ENCODE results near the gene CSE1L. TPM values are rescaled to one million over a fixed set of nuclear protein-coding genes. Genes with fewer than 3 reads are reported as not detected.

CSE1L gene
- polyA plus RNA-seq, 1 of the 3 experiments (the other 2 are of a cell fraction): 18.8 TPM

GRCh38 chr20:49001741-49002140, 44.4 kb upstream of the CSE1L start:
- Histone ChIP-seq H3K4me1 (ENCODE audit: control insufficient read depth in 1 of 2, insufficient read depth in 2 of 2, low read depth in 1 of 2, low read length in 1 of 2) (no peaks in the 10 kb centered on the region), H3F3A (replicated peaks; ENCODE audit: insufficient read depth) (no peaks in the 10 kb centered on the region), H3K27me3 (ENCODE audit: insufficient read depth) (no peaks in the 10 kb centered on the region), H3K9me3 (no peaks in the 10 kb centered on the region), H3K79me2 (ENCODE audit: insufficient read depth) (no peaks in the 10 kb centered on the region), H4K20me1 (ENCODE audit: insufficient read depth) (no peaks in the 10 kb centered on the region), H3K4me3 (ENCODE audit: low read depth in 2 of 2, low read length in 1 of 2) (no peak overlapping the region), H3K9ac (no peak overlapping the region), H2AFZ (ENCODE audit: low read depth) (no peak overlapping the region), H3K27ac (ENCODE audit: low read depth in 2 of 2, low read length in 1 of 2) (no peak overlapping the region), H3K9me2 (no peaks in the 10 kb centered on the region), H3K36me3 (replicated peaks in 1 of 2; ENCODE audit: control insufficient read depth in 1 of 2, insufficient read depth in 2 of 2, low read length in 1 of 2) (peaks cover 29 to 43% of the 10 kb centered on the region in 2 experiments), H3K4me2 (no peak overlapping the region)
- ChIA-PET POLR2A (no interaction called here), CTCF (no interaction called here)
- DNase-seq: no peak
- no peak for TF ChIP-seq PBX3 (IDR thresholded peaks at IDR 0.05)
- no peak for TF ChIP-seq ZBTB33 (IDR thresholded peaks at IDR 0.05; ENCODE audit: borderline replicate concordance, low read depth)
- no peak for TF ChIP-seq FOSL2 (IDR thresholded peaks at IDR 0.05; ENCODE audit: borderline replicate concordance, low read depth)
- no peak for TF ChIP-seq GABPA (IDR thresholded peaks at IDR 0.05; ENCODE audit: low read depth)
- no peak for TF ChIP-seq EP300 (IDR thresholded peaks at IDR 0.05; ENCODE audit: borderline replicate concordance in 1 of 2, low read depth in 1 of 2, low read length in 1 of 2)
- TF ChIP-seq MAX (IDR thresholded peaks at IDR 0.05; ENCODE audit: low read depth): no peak
- no peak for TF ChIP-seq RXRA (IDR thresholded peaks at IDR 0.05; ENCODE audit: borderline replicate concordance, low read depth)
- no peak for TF ChIP-seq MXI1 (IDR thresholded peaks at IDR 0.05; ENCODE audit: low read depth, low read length)
- no peak for TF ChIP-seq NRF1 (IDR thresholded peaks at IDR 0.05; ENCODE audit: low read depth, low read length)
- no peak for TF ChIP-seq FOXM1 (IDR thresholded peaks at IDR 0.05; ENCODE audit: low read depth)
- no peak for TF ChIP-seq CHD2 (IDR thresholded peaks at IDR 0.05; ENCODE audit: low read length, partially characterized antibody)
- TF ChIP-seq USF2 (IDR thresholded peaks at IDR 0.05; ENCODE audit: borderline replicate concordance, low read depth, low read length): no peak
- no peak for TF ChIP-seq RCOR1 (IDR thresholded peaks at IDR 0.05; ENCODE audit: low read length)
- TF ChIP-seq TCF12 (IDR thresholded peaks at IDR 0.05): no peak
- no peak for TF ChIP-seq TAF1 (IDR thresholded peaks at IDR 0.05; ENCODE audit: borderline replicate concordance, low read depth, low read length)
- TF ChIP-seq EZH2phosphoT487 (IDR thresholded peaks at IDR 0.05; ENCODE audit: borderline replicate concordance, low read depth): no peak
- 98% methylated on average over 7 of the region's 7 CpGs for WGBS (ENCODE audit: low lambda C conversion rate)

Data from SK-N-SH (cell line).